Endometrium (tissue), 2 donors: ENCODE data around the gene INCA1.

ENCODE experiments used
- FAIRE-seq: peaks from 2 replicates; lab custom pipeline; 2012; peaks lifted over from hg19 to GRCh38; lab: Jason Lieb, UNC
- donor health status: control.
- donor health status: control.

The INCA1 gene

DNA sequence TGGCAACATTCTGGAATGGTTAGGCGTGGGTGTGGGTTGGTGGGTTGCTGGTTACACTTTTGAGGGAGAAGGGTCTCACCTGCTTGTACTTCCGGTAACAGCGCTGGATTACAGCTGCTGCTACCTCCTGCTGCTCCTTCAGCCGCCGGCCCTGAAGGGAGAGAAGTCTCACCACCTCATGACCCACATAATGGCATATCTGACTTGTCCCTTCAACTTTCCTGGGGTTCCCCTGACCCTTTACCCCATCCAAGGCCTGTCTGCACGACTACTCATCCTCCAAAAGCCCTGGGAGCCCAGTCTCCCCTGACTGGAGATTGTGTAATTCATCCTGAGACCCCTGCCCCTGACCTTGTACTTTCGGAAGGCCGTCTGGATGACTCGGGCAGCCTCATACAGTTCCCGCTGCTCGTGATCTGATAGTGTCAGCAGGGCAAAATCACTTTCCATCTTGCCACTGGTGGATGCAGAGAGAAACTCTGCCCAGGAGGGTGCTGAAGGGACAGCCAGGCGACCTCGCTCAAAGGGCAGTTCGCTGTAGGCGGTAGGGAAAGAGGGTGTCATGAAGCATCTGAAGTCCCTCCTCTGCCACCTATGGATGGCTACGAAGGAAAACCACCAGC, 27.7 kb downstream of the INCA1 start:
- FAIRE-seq, result no peak

- no peak for FAIRE-seq
Measured at GRCh38 chr17:4969047-4969550, 28.2 kb downstream of the INCA1 start.

GRCh38 chr17:4968486-4969046, 28.8 kb downstream of the INCA1 start:
- no peak for FAIRE-seq

DNA sequence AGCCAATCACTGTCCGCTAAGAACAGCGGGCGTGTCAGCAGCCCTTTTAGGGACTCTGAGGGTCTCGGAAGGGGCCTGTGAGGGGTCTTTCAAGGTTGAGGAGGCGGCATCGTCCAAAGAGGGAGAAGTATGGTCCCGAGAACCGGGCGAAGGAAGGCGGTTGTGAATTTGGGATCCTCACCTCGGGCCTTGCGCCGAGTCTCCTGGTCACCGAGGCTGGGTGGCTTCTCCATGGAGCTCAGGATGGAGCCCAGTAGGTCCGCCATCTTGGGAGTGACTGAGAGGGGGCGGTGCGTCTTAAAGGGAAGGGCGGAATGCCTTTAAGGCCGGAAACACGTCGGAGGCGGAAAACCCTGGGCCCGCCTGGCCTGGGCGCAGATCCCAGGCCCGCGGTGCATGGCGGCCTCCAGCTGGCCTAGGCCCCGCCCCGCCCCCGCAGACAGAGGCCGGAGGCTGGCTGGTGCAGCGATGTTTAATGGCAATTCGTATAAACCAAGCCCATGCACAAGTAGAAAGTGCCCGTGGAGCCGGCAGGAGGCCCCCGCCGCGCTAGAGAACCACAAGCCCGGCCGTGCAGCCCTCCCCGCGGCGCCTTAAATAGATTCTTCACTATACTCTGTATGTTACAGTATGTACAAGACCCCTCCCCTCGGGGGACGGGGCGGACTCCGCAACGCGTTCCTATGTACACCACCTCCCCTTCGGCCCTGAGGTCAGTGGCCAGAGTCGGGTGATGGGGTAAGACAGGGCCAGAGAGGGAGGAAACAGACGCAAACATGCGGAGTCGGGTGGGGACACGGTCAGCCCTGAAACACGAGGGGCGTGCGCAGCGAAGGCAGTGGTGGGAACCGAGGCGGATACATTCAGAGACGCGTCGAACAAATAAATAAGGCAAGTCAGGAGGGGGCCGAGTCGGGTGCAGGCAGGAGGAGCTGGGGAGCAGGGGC, 29.5 kb downstream of the INCA1 start, which contains the start of gene SPAG7:
Gene SPAG7, minus strand, starts transcription at position 279 of the 947 bp plus-strand sequence. Its CDS starts 13 bp downstream, at position 266.
- no peak for FAIRE-seq

GRCh38 chr17:4966844-4967538, 30.3 kb downstream of the INCA1 start:
- FAIRE-seq, result peak; percentile 100

GRCh38 chr17:4965311-4965986, 31.9 kb downstream of the INCA1 start:
- no peak for FAIRE-seq

- FAIRE-seq, result no peak
Measured at GRCh38 chr17:4960279-4960922, 36.9 kb downstream of the INCA1 start.

- FAIRE-seq, result no peak
Measured at GRCh38 chr17:4959261-4959965, 37.9 kb downstream of the INCA1 start.

GRCh38 chr17:4958102-4958501, 39.2 kb downstream of the INCA1 start:
- no peak for FAIRE-seq

DNA sequence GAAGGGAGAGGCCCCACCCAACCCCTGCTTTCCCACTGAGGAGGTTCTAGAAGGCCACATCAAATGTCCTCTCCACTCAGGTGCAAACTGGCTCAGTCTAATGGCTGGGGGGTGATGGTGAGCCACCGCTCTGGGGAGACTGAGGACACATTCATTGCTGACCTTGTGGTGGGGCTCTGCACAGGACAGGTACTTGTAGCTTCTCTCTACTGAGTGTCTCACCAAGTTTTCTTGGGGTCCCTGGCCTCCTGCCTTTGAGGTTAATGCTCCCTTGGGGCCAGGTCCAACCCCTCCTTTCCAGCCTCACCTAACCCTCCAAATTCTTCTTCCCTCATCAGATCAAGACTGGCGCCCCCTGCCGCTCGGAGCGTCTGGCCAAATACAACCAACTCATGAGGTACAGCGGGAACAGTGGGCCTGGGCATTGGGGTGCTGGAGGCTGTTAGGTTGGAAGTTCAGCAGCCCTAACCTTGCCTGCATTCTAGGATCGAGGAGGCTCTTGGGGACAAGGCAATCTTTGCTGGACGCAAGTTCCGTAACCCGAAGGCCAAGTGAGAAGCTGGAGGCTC, 40.7 kb downstream of the INCA1 start:
- no peak for FAIRE-seq

DNA sequence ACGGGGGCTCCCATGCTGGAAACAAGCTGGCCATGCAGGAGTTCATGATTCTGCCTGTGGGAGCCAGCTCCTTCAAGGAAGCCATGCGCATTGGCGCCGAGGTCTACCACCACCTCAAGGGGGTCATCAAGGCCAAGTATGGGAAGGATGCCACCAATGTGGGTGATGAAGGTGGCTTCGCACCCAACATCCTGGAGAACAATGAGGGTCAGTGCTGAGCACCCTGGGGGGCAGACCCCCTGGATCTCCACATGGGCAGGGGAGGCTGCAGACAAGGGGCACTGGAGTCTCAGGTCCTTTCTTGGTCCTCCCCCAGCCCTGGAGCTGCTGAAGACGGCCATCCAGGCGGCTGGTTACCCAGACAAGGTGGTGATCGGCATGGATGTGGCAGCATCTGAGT, 42.2 kb downstream of the INCA1 start:
- FAIRE-seq, result no peak

GRCh38 chr17:4953451-4953961, 43.8 kb downstream of the INCA1 start:
- no peak for FAIRE-seq

GRCh38 chr17:4951486-4951885, 45.8 kb downstream of the INCA1 start:
- no peak for FAIRE-seq

DNA sequence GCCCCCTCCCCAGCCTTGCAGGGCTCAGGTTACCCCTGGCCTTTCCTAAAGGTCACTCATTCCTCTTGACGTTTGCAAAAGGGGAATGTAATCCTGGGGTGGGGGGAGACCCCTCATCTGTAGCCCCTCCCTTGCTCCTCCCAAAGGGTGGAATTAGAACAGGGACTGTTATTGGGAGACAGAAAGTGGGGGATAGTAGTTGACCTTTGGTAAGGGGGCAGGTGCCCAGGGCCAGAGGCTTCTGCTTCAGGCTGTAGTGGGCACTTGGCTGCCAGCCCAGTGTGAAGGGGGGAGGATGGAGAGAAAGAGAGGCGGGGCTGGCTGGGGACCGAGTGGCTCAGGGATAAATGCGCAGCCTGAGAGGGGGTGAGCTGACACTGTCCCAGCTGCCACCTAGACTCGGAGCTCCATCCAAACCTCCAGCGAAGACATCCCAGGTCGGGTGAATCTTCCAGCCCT, 46.5 kb downstream of the INCA1 start, which contains the start of gene ENO3:
Gene ENO3, plus strand, starts transcription at position 374 of the 459 bp plus-strand sequence. CDS start 711 bp downstream, outside the sequence.
- FAIRE-seq, result no peak

- no peak for FAIRE-seq
Measured at GRCh38 chr17:4950075-4950745, 47.1 kb downstream of the INCA1 start.

- no peak for FAIRE-seq
Measured at GRCh38 chr17:4949321-4950074, 47.8 kb downstream of the INCA1 start.

DNA sequence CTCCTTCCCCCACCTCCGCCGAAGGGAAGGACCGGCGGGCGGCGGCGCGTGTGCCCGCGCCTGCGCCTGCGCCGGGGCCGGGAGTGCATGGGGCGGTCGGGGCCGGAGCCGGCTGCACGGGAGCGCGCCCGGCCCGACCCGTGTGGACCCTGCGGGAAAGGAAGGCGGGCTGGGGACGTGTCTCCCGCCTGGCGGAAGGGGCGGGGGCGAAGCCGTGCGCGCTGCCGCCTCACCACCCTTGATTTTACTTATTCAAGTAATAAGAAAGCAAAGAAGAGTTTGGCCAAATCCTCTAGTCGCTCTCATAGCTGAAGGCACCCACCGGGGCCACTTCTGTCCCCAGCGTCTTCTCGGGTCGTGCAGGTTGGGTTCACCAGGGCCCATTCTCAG, 48.4 kb downstream of the INCA1 start:
- no peak for FAIRE-seq
